T-cell (primary cell): Measurements from ENCODE around the gene GTPBP4. TPM values are rescaled to one million over a fixed set of nuclear protein-coding genes. Genes with fewer than 3 reads are reported as not detected.

Experiments used
- ATAC-seq, 4 experiments: fragments of 200-7000 bp in 3 of 4; fragments of 150-1000 bp in 1 of 4; cut with Tn5 transposase; replicated peaks in 1 of 4; 1 replicate in 3 of 4; 2 replicates in 1 of 4; pipeline ENCODE4 v1.10.0; 2021; ENCODE audit warnings: moderate library complexity in 3 of 4, mild to moderate bottlenecking in 2 of 4, moderate number of reproducible peaks in 1 of 4
- CTCF ChIA-PET, 2 donors: fragments of 300-600 bp; sonication (Branson Sonifier 250); formaldehyde crosslinking; loops; one replicate each; lab custom pipeline; 2022; ENCODE audit warnings: antibody characterized with exemption in 2 of 2; lab: Charles Lee
- POLR2A ChIA-PET, 2 donors: fragments of 300-600 bp; sonication (Branson Sonifier 250); formaldehyde crosslinking; loops; one replicate each; lab custom pipeline; 2022; ENCODE audit warnings: antibody characterized with exemption in 2 of 2; lab: Charles Lee
- DNase-seq, 35 experiments: peaks; one replicate each; pipeline versions ENCODE4 v3.0.0 to v3.0.0-alpha.2; 2013 to 2023
- H3K27ac ChIP-seq: one replicate; pipeline ENCODE4 v1.5.1; 2013; ENCODE audit warnings: low read length
- H3K27me3 ChIP-seq, 2 experiments: replicated peaks in 1 of 2; 1 replicate in 1 of 2; 2 replicates in 1 of 2; pipeline versions ENCODE4 v1.6.1 to v1.7.0; 2013; ENCODE audit warnings: low read length in 1 of 2, mixed read lengths in 1 of 2; ENCODE audit not compliant: control insufficient read depth in 2 of 2, insufficient read depth in 2 of 2; ENCODE audit errors: extremely low read depth in 1 of 2
- H3K36me3 ChIP-seq, 2 donors: 1 replicate in 1 of 2; 2 replicates in 1 of 2; pipeline versions ENCODE4 v1.6.1 to v1.7.0; 2013; ENCODE audit warnings: low read length in 1 of 2; ENCODE audit not compliant: control insufficient read depth in 2 of 2, insufficient read depth in 1 of 2; ENCODE audit errors: extremely low read depth in 1 of 2
- H3K4me1 ChIP-seq, 2 experiments: 1 replicate in 1 of 2; 2 replicates in 1 of 2; pipeline versions ENCODE4 v1.6.1 to v1.7.0; 2013; ENCODE audit warnings: low read length in 2 of 2, mixed read lengths in 1 of 2; ENCODE audit not compliant: insufficient read depth in 2 of 2, control insufficient read depth in 1 of 2; ENCODE audit errors: extremely low read depth in 1 of 2
- H3K4me3 ChIP-seq, 2 donors: 1 replicate in 1 of 2; 2 replicates in 1 of 2; pipeline versions ENCODE4 v1.5.1 to v1.7.0; 2013; ENCODE audit warnings: mild to moderate bottlenecking in 2 of 2, low read length in 1 of 2, moderate library complexity in 1 of 2; ENCODE audit not compliant: control insufficient read depth in 1 of 2; ENCODE audit errors: extremely low read depth in 1 of 2
- H3K9me3 ChIP-seq: 2 replicates; pipeline ENCODE4 v1.7.0; 2013
- H3K27ac Mint-ChIP-seq, 2 donors: one replicate each; pipeline ENCODE4 v1.8.0; 2020 to 2021; ENCODE audit warnings: mild to moderate bottlenecking in 2 of 2, mixed read lengths in 2 of 2
- H3K27me3 Mint-ChIP-seq, 2 donors: one replicate each; pipeline ENCODE4 v1.8.0; 2021 to 2022; ENCODE audit warnings: mixed read lengths in 2 of 2
- H3K36me3 Mint-ChIP-seq: one replicate; pipeline ENCODE4 v1.8.0; 2021; ENCODE audit warnings: mixed read lengths
- H3K4me1 Mint-ChIP-seq, 3 donors: one replicate each; pipeline ENCODE4 v1.8.0; 2020 to 2022; ENCODE audit warnings: mixed read lengths in 3 of 3, mild to moderate bottlenecking in 1 of 3
- H3K4me3 Mint-ChIP-seq, 3 donors: one replicate each; pipeline ENCODE4 v1.8.0; 2020 to 2022; ENCODE audit warnings: mild to moderate bottlenecking in 3 of 3, mixed read lengths in 3 of 3, moderate library complexity in 3 of 3
- H3K9me3 Mint-ChIP-seq, 3 donors: one replicate each; pipeline ENCODE4 v1.8.0; 2020 to 2022; ENCODE audit warnings: mixed read lengths in 3 of 3
- WGBS: methylation state at CpG from one replicate; pipeline ENCODE4 v1.1.5; 2013; ENCODE audit warnings: missing lambda C conversion rate; ENCODE audit not compliant: insufficient coverage; 5-methylcytosine and 5-hydroxymethylcytosine counted together
- total RNA-seq, 35 experiments: library from RNA in 6 of 35; stranded (reverse) in 6 of 35; fragments of 120-200 nt in 1 of 35; gene quantifications; one replicate each; pipeline versions ENCODE4 v1.2.1 to v1.2.4 and lab custom pipeline; 2013 to 2026

Gene GTPBP4
- total RNA-seq, 5 donors from 2014 or later (not counting 1 experiment from before 2014, with no cell fraction given) = 44.6 to 59.1 (median 47.5) TPM

DNA sequence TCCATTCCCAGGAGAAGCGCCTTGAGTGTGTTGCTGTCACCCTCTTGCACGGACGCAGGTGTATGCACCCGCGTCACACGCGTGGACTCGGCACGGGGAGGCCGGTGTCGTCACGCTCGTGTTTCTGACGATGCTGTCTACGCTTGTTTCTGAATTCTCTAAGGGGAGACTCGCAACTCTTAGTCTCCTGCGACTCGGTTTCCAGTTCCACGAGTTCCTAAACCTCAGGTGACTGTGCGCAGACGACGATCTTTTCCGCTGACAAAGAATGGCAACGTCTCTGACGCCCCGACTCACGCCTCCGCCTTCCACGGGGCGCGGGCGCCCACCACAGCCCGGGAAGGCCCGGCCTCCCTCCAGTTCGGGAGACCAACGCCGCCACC, 60.1 kb downstream of the GTPBP4 start:
- peaks cover 4 to 15% of the 10 kb centered on the region in 2 donors for H3K36me3 ChIP-seq
- peak; percentile 8 to 21 (median 10) for ATAC-seq
- no peaks in the 10 kb centered on the region for H3K27me3 Mint-ChIP-seq
- H3K27me3 ChIP-seq = no peaks in the 10 kb centered on the region
- H3K4me3 Mint-ChIP-seq = peak overlapping the region; percentile 91 to 94 (median 92)
- peaks cover 41 to 44% of the 10 kb centered on the region in 2 experiments for H3K4me1 ChIP-seq
- H3K27ac ChIP-seq = peak overlapping the region; percentile 95
- peak in 32 of 35 experiments; percentile 61 to 83 (median 74) for DNase-seq
- CTCF ChIA-PET = interaction anchor here (0.6 to 0.7 kb wide), 2 partner anchors 11 to 48 kb away, joined by 3 read pairs; no protein-coding TSS in a partner anchor
- H3K27ac Mint-ChIP-seq = peak overlapping the region; percentile 97 to 98
- peaks cover 13% of the 10 kb centered on the region for H3K36me3 Mint-ChIP-seq
- no peaks in the 10 kb centered on the region for H3K9me3 Mint-ChIP-seq
- POLR2A ChIA-PET = interaction anchor here (0.7 to 1.6 kb wide), 4 partner anchors 15 to 60 kb away, joined by 3 to 5 read pairs (median 4); partner anchors contain the start of gene GTPBP4 (in 1 of the 2)
- under 1% methylated on average over 37 of the region's 37 CpGs for WGBS
- H3K9me3 ChIP-seq = no peaks in the 10 kb centered on the region
- peak overlapping the region; percentile 78 to 96 for H3K4me3 ChIP-seq
- peaks cover 61 to 77% (median 69%) of the 10 kb centered on the region in 3 donors for H3K4me1 Mint-ChIP-seq

DNA sequence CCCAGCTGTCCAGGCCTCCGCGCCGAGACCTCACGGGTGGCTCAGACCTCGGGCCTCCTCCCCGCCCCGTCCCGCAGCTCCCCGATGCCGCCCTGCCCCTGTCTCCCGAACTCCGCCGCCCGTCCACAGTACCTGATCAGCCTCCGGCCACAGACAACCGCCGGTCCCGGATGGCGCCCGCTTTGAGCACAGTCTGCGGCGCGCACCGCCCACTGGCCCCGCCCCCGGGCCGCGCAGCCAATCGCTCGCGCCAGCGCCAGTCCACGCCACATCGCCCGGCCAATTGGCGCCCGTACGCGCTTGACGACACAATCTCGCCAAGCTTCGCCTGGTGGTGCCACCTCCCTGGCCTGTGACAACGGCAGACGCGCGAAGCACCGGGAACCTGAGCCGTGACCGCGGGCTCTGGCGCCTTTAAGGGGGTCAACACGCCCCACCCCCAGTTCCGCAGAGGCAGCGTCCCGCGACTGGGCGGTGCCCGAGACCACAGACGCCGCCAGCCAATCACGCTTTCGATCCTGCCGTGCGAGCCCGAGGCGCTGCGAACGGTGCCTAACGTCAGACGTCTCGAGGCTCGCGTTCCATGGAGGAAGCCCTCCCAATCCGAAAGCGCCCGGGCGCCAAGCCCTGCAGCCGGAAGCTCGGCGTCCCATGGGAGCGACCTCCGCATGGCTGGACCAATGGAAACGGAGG, 60.6 kb downstream of the GTPBP4 start, which contains the start of gene IDI1:
IDI1 (minus strand) TSS at position 388 of the 693 bp plus-strand sequence; CDS start at position 272, 116 bp downstream.
- CTCF ChIA-PET = no interaction called here
- H3K9me3 Mint-ChIP-seq = no peaks in the 10 kb centered on the region
- Histone ChIP-seq H3K4me3 (peak within 1 kb of the TSS; percentile 78 to 96), H3K4me1 (peaks cover 41% of the 10 kb centered on the region in 2 experiments), H3K27ac (peak within 1 kb of the TSS; percentile 95), H3K36me3 (peaks cover 4 to 18% of the 10 kb centered on the region in 2 donors), H3K9me3 (no peaks in the 10 kb centered on the region), H3K27me3 (no peaks in the 10 kb centered on the region)
- peak; percentile 90 to 98 (median 96) for DNase-seq
- H3K27ac Mint-ChIP-seq = peak within 1 kb of the TSS; percentile 97 to 98
- ATAC-seq = peak; percentile 79 to 88 (median 86)
- H3K27me3 Mint-ChIP-seq = no peaks in the 10 kb centered on the region
- peaks cover 16% of the 10 kb centered on the region for H3K36me3 Mint-ChIP-seq
- peak within 1 kb of the TSS; percentile 91 to 94 (median 92) for H3K4me3 Mint-ChIP-seq
- under 1% methylated on average over 80 of the region's 83 CpGs for WGBS
- H3K4me1 Mint-ChIP-seq = peaks cover 61 to 77% (median 69%) of the 10 kb centered on the region in 3 donors
- POLR2A ChIA-PET = interaction anchor here (0.6 to 1.6 kb wide), 10 partner anchors 9 to 61 kb away, joined by 3 to 7 read pairs (median 4); partner anchors contain the start of gene GTPBP4 (in 1 of the 2)

DNA sequence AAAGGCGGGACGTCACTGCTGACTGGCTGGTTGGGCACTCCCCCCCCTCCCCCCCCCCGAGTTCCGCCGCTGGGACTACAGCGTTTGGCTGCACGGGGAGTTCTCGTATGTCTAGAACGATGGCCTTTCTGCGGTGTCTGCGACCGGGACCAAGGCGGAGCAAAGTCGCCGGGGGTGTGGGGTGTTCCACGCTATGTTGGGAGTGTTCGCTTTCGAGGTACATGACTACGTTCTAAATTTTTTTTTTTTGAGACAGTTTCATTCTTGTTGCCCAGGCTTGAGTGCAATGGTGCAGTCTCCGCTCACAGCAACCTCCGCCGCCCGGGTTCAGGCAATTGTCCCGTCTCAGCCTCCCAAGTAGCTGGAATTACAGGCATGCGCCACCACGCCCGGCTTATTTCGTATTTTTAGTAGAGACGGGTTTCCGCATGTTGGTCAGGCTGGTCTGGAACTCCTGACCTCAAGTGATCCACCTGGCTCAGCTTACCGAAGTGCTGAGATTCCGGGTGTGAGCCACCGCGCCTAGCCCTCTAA, 61.3 kb downstream of the GTPBP4 start:
- no peak for DNase-seq
- H3K36me3 Mint-ChIP-seq = peaks cover 18% of the 10 kb centered on the region
- WGBS = 3% methylated on average over 18 of the region's 34 CpGs

DNA sequence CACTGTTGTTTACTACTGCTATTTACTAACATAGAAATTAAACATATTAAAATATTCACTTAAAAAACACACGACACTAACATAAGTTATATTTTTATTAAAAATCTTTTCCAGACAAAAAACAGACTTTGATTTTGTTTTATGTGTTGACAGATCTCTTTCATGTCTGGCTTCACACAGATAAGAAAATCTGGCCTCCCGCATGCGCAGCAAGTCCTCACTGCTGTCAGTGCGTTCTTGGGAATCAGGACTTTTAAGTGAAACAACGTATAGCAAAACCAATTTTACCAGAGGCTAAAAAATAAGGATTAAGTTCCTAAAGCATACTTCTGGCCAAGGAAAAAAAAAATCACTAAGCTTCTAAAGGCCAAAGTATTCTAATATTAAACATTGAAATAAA, 61.9 kb downstream of the GTPBP4 start:
- DNase-seq (peak in 5 of 35 experiments; percentile 15 to 49 (median 23)), ATAC-seq (no peak)
- Histone ChIP-seq H3K4me3 (peak overlapping the region; percentile 78 to 96), H3K27ac (peak overlapping the region; percentile 95), H3K9me3 (no peaks in the 10 kb centered on the region), H3K27me3 (no peaks in the 10 kb centered on the region), H3K36me3 (peaks cover 4 to 18% of the 10 kb centered on the region in 2 donors), H3K4me1 (peaks cover 36 to 40% of the 10 kb centered on the region in 2 experiments)
- Mint-ChIP-seq H3K27me3 (no peaks in the 10 kb centered on the region), H3K27ac (peak overlapping the region; percentile 83 to 97), H3K9me3 (no peaks in the 10 kb centered on the region), H3K4me1 (peaks cover 61 to 77% (median 69%) of the 10 kb centered on the region in 3 donors), H3K36me3 (peaks cover 18% of the 10 kb centered on the region), H3K4me3 (peak overlapping the region; percentile 91 to 94 (median 92))
- 17% methylated on average over 2 of the region's 5 CpGs for WGBS
- CTCF ChIA-PET = interaction anchor here (0.6 to 0.9 kb wide), 4 partner anchors 15 to 157 kb away, joined by 3 to 4 read pairs (median 3); partner anchors contain the start of gene LARP4B (in 1 of the 2)
- POLR2A ChIA-PET = interaction anchor here (0.7 to 1.6 kb wide), 5 partner anchors 7 to 121 kb away, joined by 3 to 9 read pairs (median 4); no protein-coding TSS in a partner anchor

More for the DNA sequence above, 61.3 kb downstream of the GTPBP4 start:
- peak in 2 of 4 experiments; percentile 0 to 2 for ATAC-seq
- Mint-ChIP-seq H3K27ac (peak overlapping the region; percentile 97 to 98), H3K27me3 (no peaks in the 10 kb centered on the region), H3K9me3 (no peaks in the 10 kb centered on the region), H3K4me3 (peak overlapping the region; percentile 91 to 94 (median 92)), H3K4me1 (peaks cover 61 to 77% (median 69%) of the 10 kb centered on the region in 3 donors)
- H3K36me3 ChIP-seq = peaks cover 4 to 18% of the 10 kb centered on the region in 2 donors
- CTCF ChIA-PET = interaction anchor here in 1 of 2 donors (0.6 kb wide), 1 partner anchor 156 kb away, joined by 3 read pairs; no protein-coding TSS in a partner anchor
- POLR2A ChIA-PET = interaction anchor here (0.6 to 1.6 kb wide), 13 partner anchors 8 to 120 kb away, joined by 3 to 9 read pairs (median 4); partner anchors contain the start of gene GTPBP4 (in 1 of the 2)
- H3K27ac ChIP-seq = peak overlapping the region; percentile 95
- no peaks in the 10 kb centered on the region for H3K27me3 ChIP-seq
- H3K4me1 ChIP-seq = peaks cover 35 to 40% of the 10 kb centered on the region in 2 experiments
- no peaks in the 10 kb centered on the region for H3K9me3 ChIP-seq
- H3K4me3 ChIP-seq = peak overlapping the region; percentile 78 to 96

DNA sequence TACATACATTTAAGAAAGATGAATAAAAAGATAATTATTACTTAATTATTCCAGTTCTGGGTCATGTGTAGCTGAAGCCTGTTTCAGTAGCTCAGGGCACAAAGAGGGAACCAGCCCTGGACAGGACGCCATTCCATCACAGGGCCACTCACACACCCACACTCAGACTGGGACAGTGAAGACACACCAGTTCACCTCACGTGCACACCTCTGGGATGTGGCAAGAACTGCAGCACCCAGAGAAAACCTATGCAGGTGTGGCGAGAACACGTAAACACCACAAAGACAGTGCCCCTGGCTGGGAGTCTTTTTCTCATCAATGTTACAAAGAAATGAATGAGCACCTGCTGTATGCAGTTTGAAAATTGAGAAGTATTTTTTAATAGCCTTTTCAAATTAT, 62.3 kb downstream of the GTPBP4 start:
- ChIA-PET CTCF (interaction anchor here in 1 of 2 donors (0.6 to 0.9 kb wide), 3 partner anchors 14 to 119 kb away, joined by 3 to 4 read pairs (median 3); partner anchors contain the start of gene LARP4B), POLR2A (interaction anchor here (0.8 to 1.4 kb wide), 3 partner anchors 9 to 24 kb away, joined by 3 to 9 read pairs (median 4); no protein-coding TSS in a partner anchor)
- H3K27ac Mint-ChIP-seq = peak overlapping the region; percentile 83 to 88
- peak overlapping the region; percentile 95 for H3K27ac ChIP-seq
- peaks cover 33 to 43% of the 10 kb centered on the region in 2 experiments for H3K4me1 ChIP-seq
- no CpG with 5 or more reads among the region's 4 CpGs for WGBS
- DNase-seq (peak in 32 of 35 experiments; percentile 19 to 68 (median 48)), ATAC-seq (no peak)
- H3K4me1 Mint-ChIP-seq = peaks cover 61 to 77% (median 69%) of the 10 kb centered on the region in 3 donors
- no peaks in the 10 kb centered on the region for H3K9me3 Mint-ChIP-seq
- peaks cover 18% of the 10 kb centered on the region for H3K36me3 Mint-ChIP-seq
- peak overlapping the region in 1 of 2 donors; percentile 96 for H3K4me3 ChIP-seq
- H3K27me3 ChIP-seq = no peaks in the 10 kb centered on the region
- H3K36me3 ChIP-seq = peaks cover 4 to 18% of the 10 kb centered on the region in 2 donors
- no peaks in the 10 kb centered on the region for H3K9me3 ChIP-seq
- peak overlapping the region; percentile 91 to 94 (median 92) for H3K4me3 Mint-ChIP-seq
- no peaks in the 10 kb centered on the region for H3K27me3 Mint-ChIP-seq
